Measurements from ENCODE around the gene PARK7. TPM values are rescaled to one million over a fixed set of nuclear protein-coding genes. Genes with fewer than 3 reads are reported as not detected.

Gene PARK7
- total RNA-seq, 2 experiments from 2014 or later, result 429 to 457 TPM

GRCh38 chr1:8031176-8031785 is 69.8 kb downstream of the PARK7 start:
- H3K4me3 Mint-ChIP-seq, result no peak overlapping the region
- intact Hi-C loops (cut with micrococcal nuclease), result loop anchor here (1.0 kb wide), 1 partner anchor 283 kb away; no protein-coding TSS in a partner anchor
- H3K9me3 Mint-ChIP-seq, result no peaks in the 10 kb centered on the region
- no peak overlapping the region for H3K27ac Mint-ChIP-seq
- CTCF ChIA-PET, result interaction anchor here (0.8 to 6.0 kb wide), 18 partner anchors 14 to 709 kb away, joined by 3 to 66 read pairs (median 4); partner anchors contain the start of gene SLC45A1
- peaks cover 4% of the 10 kb centered on the region for H3K27me3 Mint-ChIP-seq
- POLR2A ChIA-PET, result no interaction called here
- H3K4me1 Mint-ChIP-seq (ENCODE audit: low read depth), result peaks cover 5% of the 10 kb centered on the region
- no peaks in the 10 kb centered on the region for H3K36me3 Mint-ChIP-seq
- DNase-seq, result no peak

GRCh38 chr1:8032366-8032910 is 70.9 kb downstream of the PARK7 start:
- intact Hi-C loops (cut with micrococcal nuclease), result no loop called here
- Mint-ChIP-seq H3K36me3 (no peaks in the 10 kb centered on the region), H3K27me3 (no peaks in the 10 kb centered on the region), H3K27ac (no peak overlapping the region), H3K9me3 (no peaks in the 10 kb centered on the region), H3K4me1 (ENCODE audit: low read depth) (no peaks in the 10 kb centered on the region), H3K4me3 (no peak overlapping the region)
- POLR2A ChIA-PET, result no interaction called here
- no peak for DNase-seq
- CTCF ChIA-PET, result interaction anchor here (0.9 to 6.0 kb wide), 9 partner anchors 14 to 317 kb away, joined by 3 to 66 read pairs (median 11); partner anchors contain the start of gene SLC45A1

- ChIA-PET CTCF (interaction anchor here (4.5 kb wide), 1 partner anchor 282 kb away, joined by 66 read pairs; no protein-coding TSS in a partner anchor), POLR2A (no interaction called here)
- no peaks in the 10 kb centered on the region for H3K4me1 Mint-ChIP-seq (ENCODE audit: low read depth)
- DNase-seq, result no peak
- H3K9me3 Mint-ChIP-seq, result no peaks in the 10 kb centered on the region
- no peak overlapping the region for H3K4me3 Mint-ChIP-seq
- no peaks in the 10 kb centered on the region for H3K36me3 Mint-ChIP-seq
- H3K27me3 Mint-ChIP-seq, result no peaks in the 10 kb centered on the region
- intact Hi-C loops (cut with micrococcal nuclease), result no loop called here
- H3K27ac Mint-ChIP-seq, result no peak overlapping the region
Measured at GRCh38 chr1:8033322-8033721, 71.8 kb downstream of the PARK7 start.

Other genes with a start within 250 kb of the PARK7 start
- 10 to 100 TPM; 19.9 to 21.8 TPM for gene VAMP3, start 190.4 kb upstream of the PARK7 start, total RNA-seq
- 1 to 10 TPM; 2.3 to 2.9 TPM for gene PER3, start 177.4 kb upstream of the PARK7 start, total RNA-seq
- gene UTS2, start 108.6 kb upstream of the PARK7 start, total RNA-seq, result not detected
- 10 to 100 TPM; 59.9 to 64.0 TPM for gene TNFRSF9, start 20.9 kb upstream of the PARK7 start, total RNA-seq
- gene ERRFI1, start 64.6 kb downstream of the PARK7 start, total RNA-seq, result 1 to 10 TPM; 1.5 to 1.9 TPM